GM13976 (cell line): ENCODE results near the gene ACCSL.

Source experiments
- DNase-seq: peaks from one replicate; pipeline ENCODE4 v3.0.0; 2012; ENCODE audit warnings: low spot score
- in situ Hi-C: fragments of 300-500 bp; cut with MboI; formaldehyde crosslinking; loops from one replicate; pipeline ENCODE4 v1.12.0; 2022; ENCODE audit warnings: low sequenced_read_pairs, mixed read lengths, inconsistent platforms; ENCODE audit not compliant: unreplicated experiment
- TF ChIP-seq, protein P1 (sequence below): IDR thresholded peaks from 2 replicates; pipeline ENCODE4 v1.5.1; 2012; ENCODE audit warnings: borderline replicate concordance, mild to moderate bottlenecking; ENCODE audit not compliant: insufficient read depth; ENCODE audit errors: extremely low read depth, missing control alignments, control extremely low read depth

Gene ACCSL

GRCh38 chr11:44078794-44079193 is 31.0 kb downstream of the ACCSL start:
- TF ChIP-seq, protein P1, sequence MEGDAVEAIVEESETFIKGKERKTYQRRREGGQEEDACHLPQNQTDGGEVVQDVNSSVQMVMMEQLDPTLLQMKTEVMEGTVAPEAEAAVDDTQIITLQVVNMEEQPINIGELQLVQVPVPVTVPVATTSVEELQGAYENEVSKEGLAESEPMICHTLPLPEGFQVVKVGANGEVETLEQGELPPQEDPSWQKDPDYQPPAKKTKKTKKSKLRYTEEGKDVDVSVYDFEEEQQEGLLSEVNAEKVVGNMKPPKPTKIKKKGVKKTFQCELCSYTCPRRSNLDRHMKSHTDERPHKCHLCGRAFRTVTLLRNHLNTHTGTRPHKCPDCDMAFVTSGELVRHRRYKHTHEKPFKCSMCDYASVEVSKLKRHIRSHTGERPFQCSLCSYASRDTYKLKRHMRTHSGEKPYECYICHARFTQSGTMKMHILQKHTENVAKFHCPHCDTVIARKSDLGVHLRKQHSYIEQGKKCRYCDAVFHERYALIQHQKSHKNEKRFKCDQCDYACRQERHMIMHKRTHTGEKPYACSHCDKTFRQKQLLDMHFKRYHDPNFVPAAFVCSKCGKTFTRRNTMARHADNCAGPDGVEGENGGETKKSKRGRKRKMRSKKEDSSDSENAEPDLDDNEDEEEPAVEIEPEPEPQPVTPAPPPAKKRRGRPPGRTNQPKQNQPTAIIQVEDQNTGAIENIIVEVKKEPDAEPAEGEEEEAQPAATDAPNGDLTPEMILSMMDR = no peak
- in situ Hi-C loops = no loop called here
- DNase-seq = no peak

GRCh38 chr11:44079376-44079775 is 31.6 kb downstream of the ACCSL start:
- no peak for DNase-seq
- in situ Hi-C loops = no loop called here
- TF ChIP-seq, protein P1 = no peak

- in situ Hi-C loops = loop anchor here (10.0 kb wide), 1 partner anchor 64 kb away; no protein-coding TSS in a partner anchor
- TF ChIP-seq, protein P1 = no peak
- DNase-seq = no peak
Measured at GRCh38 chr11:44080951-44081350, 33.2 kb downstream of the ACCSL start.

GRCh38 chr11:44082645-44083044 is 34.9 kb downstream of the ACCSL start:
- TF ChIP-seq, protein P1 = no peak
- no peak for DNase-seq
- in situ Hi-C loops = loop anchor here (10.0 kb wide), 1 partner anchor 62 kb away; no protein-coding TSS in a partner anchor

DNA sequence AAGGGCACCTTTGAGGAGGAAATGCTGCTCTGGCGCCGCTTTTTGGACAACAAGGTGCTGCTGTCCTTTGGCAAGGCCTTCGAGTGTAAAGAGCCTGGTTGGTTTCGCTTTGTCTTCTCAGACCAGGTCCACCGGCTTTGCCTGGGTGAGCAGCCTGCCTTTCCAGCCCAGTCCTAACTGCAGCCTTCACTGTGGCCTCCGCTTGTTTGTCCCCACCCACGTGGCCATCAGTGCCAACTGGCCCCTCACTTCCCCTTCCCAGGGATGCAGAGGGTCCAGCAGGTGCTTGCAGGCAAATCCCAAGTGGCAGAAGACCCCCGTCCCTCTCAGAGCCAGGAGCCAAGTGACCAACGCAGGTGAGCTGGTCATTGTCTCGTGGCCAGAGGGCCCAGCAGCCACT is 35.7 kb downstream of the ACCSL start:
- no peak for DNase-seq
- TF ChIP-seq, protein P1 = no peak
- in situ Hi-C loops = loop anchor here (10.0 kb wide), 1 partner anchor 61 kb away; no protein-coding TSS in a partner anchor

- no peak for DNase-seq
- TF ChIP-seq, protein P1 = no peak
- in situ Hi-C loops = loop anchor here (10.0 kb wide), 1 partner anchor 61 kb away; no protein-coding TSS in a partner anchor
Measured at GRCh38 chr11:44083906-44084305, 36.1 kb downstream of the ACCSL start.
